ENCODE results near the gene MOGAT3.

MOGAT3 gene

GRCh38 chr7:101200862-101201599, at the start of gene MOGAT3:
Gene MOGAT3, minus strand, starts transcription at chr7:101201036. Its CDS starts 182 bp downstream, at chr7:101200854.
- no peak for DNase-seq (ENCODE audit: low read depth, low spot score)

GRCh38 chr7:101250324-101250723, 49.5 kb upstream of the MOGAT3 start:
- no peak for DNase-seq (ENCODE audit: low read depth, low spot score)

GRCh38 chr7:101248276-101248675, 47.4 kb upstream of the MOGAT3 start:
- no peak for DNase-seq (ENCODE audit: low read depth, low spot score)

- no peak for DNase-seq (ENCODE audit: low read depth, low spot score)
Observed at GRCh38 chr7:101245147-101245668, 44.4 kb upstream of the MOGAT3 start.

GRCh38 chr7:101244375-101245146, 43.7 kb upstream of the MOGAT3 start, which contains the start of gene FIS1:
Gene FIS1, minus strand, starts transcription at chr7:101245081. Its CDS starts 77 bp downstream, at chr7:101245004.
- DNase-seq (ENCODE audit: low read depth, low spot score) = peak; percentile 86

- no peak for DNase-seq (ENCODE audit: low read depth, low spot score)
Observed at GRCh38 chr7:101243646-101244374, 43.0 kb upstream of the MOGAT3 start.

- DNase-seq (ENCODE audit: low read depth, low spot score) = no peak
Observed at GRCh38 chr7:101241443-101242349, 40.9 kb upstream of the MOGAT3 start.

GRCh38 chr7:101241015-101241363, 40.2 kb upstream of the MOGAT3 start:
- DNase-seq (ENCODE audit: low read depth, low spot score) = no peak

GRCh38 chr7:101240226-101241014, 39.6 kb upstream of the MOGAT3 start:
- no peak for DNase-seq (ENCODE audit: low read depth, low spot score)

GRCh38 chr7:101239951-101240220, 39.0 kb upstream of the MOGAT3 start:
- no peak for DNase-seq (ENCODE audit: low read depth, low spot score)

GRCh38 chr7:101239191-101239950, 38.5 kb upstream of the MOGAT3 start:
- no peak for DNase-seq (ENCODE audit: low read depth, low spot score)

- no peak for DNase-seq (ENCODE audit: low read depth, low spot score)
Observed at GRCh38 chr7:101238226-101239182, 37.7 kb upstream of the MOGAT3 start.

- no peak for DNase-seq (ENCODE audit: low read depth, low spot score)
Observed at GRCh38 chr7:101237206-101238067, 36.6 kb upstream of the MOGAT3 start, which contains the start of gene CLDN15. Gene CLDN15, minus strand, starts transcription at chr7:101237802. Its CDS starts 221 bp downstream, at chr7:101237581.

- no peak for DNase-seq (ENCODE audit: low read depth, low spot score)
Observed at GRCh38 chr7:101236292-101236835, 35.5 kb upstream of the MOGAT3 start.

GRCh38 chr7:101235522-101235921, 34.7 kb upstream of the MOGAT3 start:
- DNase-seq (ENCODE audit: low read depth, low spot score) = no peak

- DNase-seq (ENCODE audit: low read depth, low spot score) = no peak
Observed at GRCh38 chr7:101235050-101235449, 34.2 kb upstream of the MOGAT3 start.

- no peak for DNase-seq (ENCODE audit: low read depth, low spot score)
Observed at GRCh38 chr7:101234636-101235035, 33.8 kb upstream of the MOGAT3 start.
